Measurements from ENCODE around the gene ANKRD50.
A peak's percentile ranks its signal among the peaks of the same experiment; 100 is the strongest.

DNA sequence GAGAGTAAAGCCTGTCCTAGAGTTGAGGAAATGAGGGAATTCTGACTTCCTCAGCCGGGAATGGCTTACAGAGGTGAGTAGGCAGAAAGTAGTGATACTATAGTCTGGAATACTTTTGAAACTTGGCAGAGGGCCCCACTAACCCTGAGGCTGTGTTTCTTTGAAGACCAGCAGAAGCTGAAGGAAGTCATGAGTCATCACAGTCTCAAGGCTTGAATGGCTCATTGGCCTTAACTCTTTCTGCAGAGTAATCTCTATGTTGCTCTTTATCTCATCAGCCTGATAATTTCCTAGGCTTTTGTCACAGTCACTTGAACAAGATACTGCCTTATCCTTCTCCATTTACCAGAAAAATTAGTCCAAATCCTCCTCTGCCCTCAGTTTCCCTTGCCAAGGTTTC is 80.8 kb downstream of the ANKRD50 start:
- no peak for TF ChIP-seq MEF2D (tag; conservative IDR thresholded peaks at IDR 0.05; ENCODE audit: low read depth)
- no peak for TF ChIP-seq MITF (IDR thresholded peaks at IDR 0.05)
- peak; percentile 65; the same call in 1 of the 2 replicates for TF ChIP-seq SMARCE1 (IDR thresholded peaks at IDR 0.05)
